HG03469 (cell line): ENCODE results near the gene PTPRC.

ENCODE experiments used
- ATAC-seq: cut with Tn5 transposase; IDR thresholded peaks from one replicate; pipeline ENCODE4 v1.9.1; 2021; ENCODE audit warnings: mild to moderate bottlenecking, moderate library complexity, moderate number of reproducible peaks; ENCODE audit not compliant: unreplicated experiment

The PTPRC gene

GRCh38 chr1:198694542-198694941 is 55.7 kb downstream of the PTPRC start:
- no peak for ATAC-seq

GRCh38 chr1:198696211-198696610 is 57.4 kb downstream of the PTPRC start:
- ATAC-seq = peak; percentile 65

- no peak for ATAC-seq
Measured at GRCh38 chr1:198699167-198700015, 60.6 kb downstream of the PTPRC start.

GRCh38 chr1:198700016-198700392 is 61.2 kb downstream of the PTPRC start:
- no peak for ATAC-seq

GRCh38 chr1:198700396-198700795 is 61.6 kb downstream of the PTPRC start:
- no peak for ATAC-seq

- ATAC-seq = no peak
Measured at GRCh38 chr1:198701250-198701649, 62.4 kb downstream of the PTPRC start.

GRCh38 chr1:198701766-198702539 is 63.1 kb downstream of the PTPRC start:
- ATAC-seq = no peak

GRCh38 chr1:198708761-198709525 is 70.1 kb downstream of the PTPRC start:
- ATAC-seq = no peak

- ATAC-seq = no peak
Measured at GRCh38 chr1:198711837-198712236, 73.0 kb downstream of the PTPRC start.

- no peak for ATAC-seq
Measured at GRCh38 chr1:198713081-198713480, 74.2 kb downstream of the PTPRC start.

- no peak for ATAC-seq
Measured at GRCh38 chr1:198714271-198714670, 75.4 kb downstream of the PTPRC start.

- ATAC-seq = no peak
Measured at GRCh38 chr1:198716051-198716450, 77.2 kb downstream of the PTPRC start.

GRCh38 chr1:198717510-198717909 is 78.7 kb downstream of the PTPRC start:
- no peak for ATAC-seq

GRCh38 chr1:198723127-198723526 is 84.3 kb downstream of the PTPRC start:
- no peak for ATAC-seq

GRCh38 chr1:198725090-198725489 is 86.2 kb downstream of the PTPRC start:
- ATAC-seq = no peak

GRCh38 chr1:198726455-198726854 is 87.6 kb downstream of the PTPRC start:
- no peak for ATAC-seq

GRCh38 chr1:198729195-198729863 is 90.5 kb downstream of the PTPRC start:
- no peak for ATAC-seq

- ATAC-seq = no peak
Measured at GRCh38 chr1:198730952-198731351, 92.1 kb downstream of the PTPRC start.

- ATAC-seq = peak; percentile 89
Measured at GRCh38 chr1:198734323-198735008, 95.6 kb downstream of the PTPRC start.

GRCh38 chr1:198741744-198742143 is 102.9 kb downstream of the PTPRC start:
- no peak for ATAC-seq
